ENCODE data around the gene RPA3.

Gene RPA3

GRCh38 chr7:7639421-7639820 lies 79.0 kb downstream of the RPA3 start:
- Mint-ChIP-seq H3K4me1 (ENCODE audit: low read depth) (peaks cover 58% of the 10 kb centered on the region), H3K4me3 (peak overlapping the region; percentile 97), H3K9me3 (peaks cover 3% of the 10 kb centered on the region), H3K36me3 (ENCODE audit: low read depth) (peaks cover 59% of the 10 kb centered on the region), H3K27me3 (no peaks in the 10 kb centered on the region), H3K27ac (peak overlapping the region; percentile 99)

GRCh38 chr7:7630626-7631329 lies 87.6 kb downstream of the RPA3 start:
- no peaks in the 10 kb centered on the region for H3K4me1 Mint-ChIP-seq (ENCODE audit: low read depth)
- peaks cover 3% of the 10 kb centered on the region for H3K27me3 Mint-ChIP-seq
- peaks cover 12% of the 10 kb centered on the region for H3K9me3 Mint-ChIP-seq
- H3K4me3 Mint-ChIP-seq = no peak overlapping the region
- H3K27ac Mint-ChIP-seq = no peak overlapping the region
- peaks cover 23% of the 10 kb centered on the region for H3K36me3 Mint-ChIP-seq (ENCODE audit: low read depth)

GRCh38 chr7:7628476-7628875 lies 89.9 kb downstream of the RPA3 start:
- H3K27ac Mint-ChIP-seq = no peak overlapping the region
- no peak overlapping the region for H3K4me3 Mint-ChIP-seq
- peaks cover 3% of the 10 kb centered on the region for H3K27me3 Mint-ChIP-seq
- no peaks in the 10 kb centered on the region for H3K4me1 Mint-ChIP-seq (ENCODE audit: low read depth)
- H3K9me3 Mint-ChIP-seq = peaks cover 15% of the 10 kb centered on the region
- H3K36me3 Mint-ChIP-seq (ENCODE audit: low read depth) = peaks cover 11% of the 10 kb centered on the region

GRCh38 chr7:7620644-7621210 lies 97.7 kb downstream of the RPA3 start:
- Mint-ChIP-seq H3K27me3 (no peaks in the 10 kb centered on the region), H3K4me3 (no peak overlapping the region), H3K4me1 (ENCODE audit: low read depth) (peaks cover 11% of the 10 kb centered on the region), H3K27ac (no peak overlapping the region), H3K9me3 (peaks cover 2% of the 10 kb centered on the region), H3K36me3 (ENCODE audit: low read depth) (no peaks in the 10 kb centered on the region)

GRCh38 chr7:7620236-7620635 lies 98.2 kb downstream of the RPA3 start:
- Mint-ChIP-seq H3K9me3 (no peaks in the 10 kb centered on the region), H3K4me1 (ENCODE audit: low read depth) (peaks cover 11% of the 10 kb centered on the region), H3K4me3 (no peak overlapping the region), H3K36me3 (ENCODE audit: low read depth) (no peaks in the 10 kb centered on the region), H3K27me3 (no peaks in the 10 kb centered on the region), H3K27ac (no peak overlapping the region)

GRCh38 chr7:7618410-7618809 lies 100.0 kb downstream of the RPA3 start:
- Mint-ChIP-seq H3K27me3 (no peaks in the 10 kb centered on the region), H3K9me3 (no peaks in the 10 kb centered on the region), H3K27ac (no peak overlapping the region), H3K36me3 (ENCODE audit: low read depth) (no peaks in the 10 kb centered on the region), H3K4me3 (no peak overlapping the region), H3K4me1 (ENCODE audit: low read depth) (peaks cover 11% of the 10 kb centered on the region)

- Mint-ChIP-seq H3K4me3 (no peak overlapping the region), H3K4me1 (ENCODE audit: low read depth) (peaks cover 11% of the 10 kb centered on the region), H3K27me3 (no peaks in the 10 kb centered on the region), H3K36me3 (ENCODE audit: low read depth) (no peaks in the 10 kb centered on the region), H3K27ac (no peak overlapping the region), H3K9me3 (no peaks in the 10 kb centered on the region)
Measured at GRCh38 chr7:7617550-7617949, 100.9 kb downstream of the RPA3 start.

GRCh38 chr7:7614018-7614741 lies 104.2 kb downstream of the RPA3 start:
- H3K9me3 Mint-ChIP-seq = no peaks in the 10 kb centered on the region
- H3K27me3 Mint-ChIP-seq = no peaks in the 10 kb centered on the region
- no peak overlapping the region for H3K4me3 Mint-ChIP-seq
- peaks cover 9% of the 10 kb centered on the region for H3K36me3 Mint-ChIP-seq (ENCODE audit: low read depth)
- H3K4me1 Mint-ChIP-seq (ENCODE audit: low read depth) = peaks cover 14% of the 10 kb centered on the region
- no peak overlapping the region for H3K27ac Mint-ChIP-seq

- peaks cover 15% of the 10 kb centered on the region for H3K4me1 Mint-ChIP-seq (ENCODE audit: low read depth)
- no peaks in the 10 kb centered on the region for H3K9me3 Mint-ChIP-seq
- no peak overlapping the region for H3K27ac Mint-ChIP-seq
- H3K36me3 Mint-ChIP-seq (ENCODE audit: low read depth) = peaks cover 10% of the 10 kb centered on the region
- no peak overlapping the region for H3K4me3 Mint-ChIP-seq
- H3K27me3 Mint-ChIP-seq = no peaks in the 10 kb centered on the region
Measured at GRCh38 chr7:7613210-7613609, 105.2 kb downstream of the RPA3 start.

- Mint-ChIP-seq H3K27me3 (no peaks in the 10 kb centered on the region), H3K27ac (no peak overlapping the region), H3K4me3 (no peak overlapping the region), H3K9me3 (no peaks in the 10 kb centered on the region), H3K4me1 (ENCODE audit: low read depth) (peaks cover 12% of the 10 kb centered on the region), H3K36me3 (ENCODE audit: low read depth) (peaks cover 16% of the 10 kb centered on the region)
Measured at GRCh38 chr7:7612519-7612918, 105.9 kb downstream of the RPA3 start.

GRCh38 chr7:7609330-7609729 lies 109.1 kb downstream of the RPA3 start:
- Mint-ChIP-seq H3K36me3 (ENCODE audit: low read depth) (peaks cover 28% of the 10 kb centered on the region), H3K9me3 (no peaks in the 10 kb centered on the region), H3K4me3 (no peak overlapping the region), H3K4me1 (ENCODE audit: low read depth) (peaks cover 4% of the 10 kb centered on the region), H3K27me3 (no peaks in the 10 kb centered on the region), H3K27ac (no peak overlapping the region)

- Mint-ChIP-seq H3K4me1 (ENCODE audit: low read depth) (peaks cover 4% of the 10 kb centered on the region), H3K9me3 (no peaks in the 10 kb centered on the region), H3K4me3 (no peak overlapping the region), H3K27me3 (no peaks in the 10 kb centered on the region), H3K27ac (no peak overlapping the region), H3K36me3 (ENCODE audit: low read depth) (peaks cover 28% of the 10 kb centered on the region)
Measured at GRCh38 chr7:7607010-7607409, 111.4 kb downstream of the RPA3 start.

GRCh38 chr7:7596176-7596575 lies 122.2 kb downstream of the RPA3 start:
- Mint-ChIP-seq H3K4me1 (ENCODE audit: low read depth) (no peaks in the 10 kb centered on the region), H3K4me3 (no peak overlapping the region), H3K9me3 (peaks cover 4% of the 10 kb centered on the region), H3K27ac (no peak overlapping the region), H3K27me3 (no peaks in the 10 kb centered on the region), H3K36me3 (ENCODE audit: low read depth) (peaks cover 66% of the 10 kb centered on the region)

GRCh38 chr7:7595451-7595850 lies 123.0 kb downstream of the RPA3 start:
- Mint-ChIP-seq H3K27ac (no peak overlapping the region), H3K27me3 (no peaks in the 10 kb centered on the region), H3K4me1 (ENCODE audit: low read depth) (no peaks in the 10 kb centered on the region)

More at GRCh38 chr7:7595451-7595850, 123.0 kb downstream of the RPA3 start:
- no peak overlapping the region for H3K4me3 Mint-ChIP-seq
- no peaks in the 10 kb centered on the region for H3K9me3 Mint-ChIP-seq
- H3K36me3 Mint-ChIP-seq (ENCODE audit: low read depth) = peaks cover 66% of the 10 kb centered on the region

Data from stimulated activated naive CD8-positive, alpha-beta T cell treated with anti-CD3 and anti-CD28 coated beads, Interleukin-15, Interleukin-2, amounts not matched to agents 100 ng/mL and 50 ng/mL, for 24 hours (primary cell).